HepG2 (cell line): ENCODE data around the gene HYAL2. TPM values are rescaled to one million over a fixed set of nuclear protein-coding genes. Genes with fewer than 3 reads are reported as not detected.

Source experiments
- GLMP ChIP-seq: sonication (generic); formaldehyde crosslinking; IDR thresholded peaks from 2 replicates; pipeline ENCODE4 v1.9.0; 2021; ENCODE audit warnings: missing genetic modification reagents, mild to moderate bottlenecking, borderline replicate concordance
- KDM5B ChIP-seq: sonication (generic); formaldehyde crosslinking; IDR thresholded peaks from 2 replicates; pipeline ENCODE4 v1.4.0; 2020; ENCODE audit warnings: missing genetic modification reagents, mild to moderate bottlenecking, borderline replicate concordance
- NCOA2 ChIP-seq: sonication (generic); formaldehyde crosslinking; IDR thresholded peaks from 2 replicates; pipeline ENCODE4 v1.8.0; 2022; ENCODE audit warnings: inconsistent platforms
- NFYC ChIP-seq: IDR thresholded peaks from 2 replicates; pipeline ENCODE4 v1.6.1; 2016; ENCODE audit warnings: missing genetic modification reagents, missing compliant biosample characterization
- PRDM10 ChIP-seq: sonication (generic); formaldehyde crosslinking; IDR thresholded peaks from 2 replicates; pipeline ENCODE4 v1.4.0; 2020; ENCODE audit warnings: low read depth, missing genetic modification reagents
- RCOR2 ChIP-seq: IDR thresholded peaks from 2 replicates; pipeline ENCODE4 v1.6.1; 2016; ENCODE audit warnings: missing biosample characterization, missing genetic modification reagents
- ZBTB42 ChIP-seq: sonication (generic); formaldehyde crosslinking; IDR thresholded peaks from 2 replicates; pipeline ENCODE4 v1.5.0; 2020; ENCODE audit warnings: mild to moderate bottlenecking, missing genetic modification reagents
- ZKSCAN5 ChIP-seq: sonication (generic); formaldehyde crosslinking; IDR thresholded peaks from 2 replicates; pipeline ENCODE4 v1.5.1; 2020; ENCODE audit warnings: mild to moderate bottlenecking, missing genetic modification reagents
- ZKSCAN8 ChIP-seq: IDR thresholded peaks from 2 replicates; pipeline ENCODE4 v1.6.1; 2016; ENCODE audit warnings: borderline replicate concordance, missing genetic modification reagents, missing compliant biosample characterization
- ZNF136 ChIP-seq: sonication (generic); formaldehyde crosslinking; IDR thresholded peaks from 2 replicates; pipeline ENCODE4 v1.8.1; 2022; ENCODE audit warnings: low read depth, mild to moderate bottlenecking, moderate library complexity, missing genetic modification reagents
- ZNF251 ChIP-seq: sonication (generic); formaldehyde crosslinking; IDR thresholded peaks from 2 replicates; pipeline ENCODE4 v1.9.0; 2021; ENCODE audit warnings: mild to moderate bottlenecking, missing genetic modification reagents
- ZNF326 ChIP-seq: sonication (generic); formaldehyde crosslinking; IDR thresholded peaks from 2 replicates; pipeline ENCODE4 v1.4.0; 2020; ENCODE audit warnings: missing genetic modification reagents, borderline replicate concordance
- ZNF460 ChIP-seq: sonication (generic); formaldehyde crosslinking; IDR thresholded peaks from 2 replicates; pipeline ENCODE4 v1.5.1; 2020; ENCODE audit warnings: missing genetic modification reagents, mild to moderate bottlenecking, borderline replicate concordance
- ZNF710 ChIP-seq: sonication (generic); formaldehyde crosslinking; IDR thresholded peaks from 2 replicates; pipeline ENCODE4 v1.5.0; 2020; ENCODE audit warnings: mild to moderate bottlenecking, missing genetic modification reagents, borderline replicate concordance
- ZNF724P ChIP-seq: sonication (generic); formaldehyde crosslinking; IDR thresholded peaks from 2 replicates; pipeline ENCODE4 v1.8.0; 2022; ENCODE audit warnings: missing genetic modification reagents, borderline replicate concordance
- ZNF761 ChIP-seq: sonication (generic); formaldehyde crosslinking; conservative IDR thresholded peaks from 2 replicates; pipeline ENCODE4 v1.4.0; 2020; ENCODE audit warnings: mild to moderate bottlenecking, missing genetic modification reagents
- ZSCAN22 ChIP-seq: sonication (generic); formaldehyde crosslinking; IDR thresholded peaks from 2 replicates; pipeline ENCODE4 v1.4.0; 2020; ENCODE audit warnings: mild to moderate bottlenecking, missing genetic modification reagents
- polyA plus RNA-seq, 8 experiments: library from polyadenylated mRNA; depleted of rRNA in 3 of 8; stranded (reverse) in 7 of 8; unstranded in 1 of 8; fragments of >200 nt; fragmentation: Illumina TruSeq in 4 of 8; extraction: Trizol in 4 of 8; gene quantifications; 2 replicates each; pipeline versions ENCODE4 v1.2.1 to v1.2.3, GENCODE V29; 2011 to 2016; ENCODE audit warnings: low read depth in 4 of 8, missing spikeins in 1 of 8, mixed read lengths in 1 of 8; ENCODE audit not compliant: insufficient read depth in 1 of 8
- total RNA-seq, 5 experiments: library from RNA; depleted of rRNA; stranded (reverse); fragments of >200 nt; fragmentation: Illumina TruSeq; extraction: Trizol; gene quantifications; 2 replicates each; pipeline ENCODE4 v1.2.3, GENCODE V29; 2016; ENCODE audit warnings: low read depth in 1 of 5
- TF ChIP-seq, protein P1 (sequence below): sonication (generic); formaldehyde crosslinking; IDR thresholded peaks from 2 replicates; pipeline ENCODE4 v1.5.1; 2020; ENCODE audit warnings: missing genetic modification reagents, mild to moderate bottlenecking, borderline replicate concordance
- TF ChIP-seq, protein P2 (sequence below): sonication (generic); formaldehyde crosslinking; IDR thresholded peaks from 2 replicates; pipeline ENCODE4 v1.5.0; 2020; ENCODE audit warnings: mild to moderate bottlenecking, missing genetic modification reagents

Gene HYAL2
- total and polyA plus RNA-seq, 2 of the 13 experiments (the other 11 are each of a cell fraction or from before 2014, with no cell fraction given): 76.2 to 102 TPM

DNA sequence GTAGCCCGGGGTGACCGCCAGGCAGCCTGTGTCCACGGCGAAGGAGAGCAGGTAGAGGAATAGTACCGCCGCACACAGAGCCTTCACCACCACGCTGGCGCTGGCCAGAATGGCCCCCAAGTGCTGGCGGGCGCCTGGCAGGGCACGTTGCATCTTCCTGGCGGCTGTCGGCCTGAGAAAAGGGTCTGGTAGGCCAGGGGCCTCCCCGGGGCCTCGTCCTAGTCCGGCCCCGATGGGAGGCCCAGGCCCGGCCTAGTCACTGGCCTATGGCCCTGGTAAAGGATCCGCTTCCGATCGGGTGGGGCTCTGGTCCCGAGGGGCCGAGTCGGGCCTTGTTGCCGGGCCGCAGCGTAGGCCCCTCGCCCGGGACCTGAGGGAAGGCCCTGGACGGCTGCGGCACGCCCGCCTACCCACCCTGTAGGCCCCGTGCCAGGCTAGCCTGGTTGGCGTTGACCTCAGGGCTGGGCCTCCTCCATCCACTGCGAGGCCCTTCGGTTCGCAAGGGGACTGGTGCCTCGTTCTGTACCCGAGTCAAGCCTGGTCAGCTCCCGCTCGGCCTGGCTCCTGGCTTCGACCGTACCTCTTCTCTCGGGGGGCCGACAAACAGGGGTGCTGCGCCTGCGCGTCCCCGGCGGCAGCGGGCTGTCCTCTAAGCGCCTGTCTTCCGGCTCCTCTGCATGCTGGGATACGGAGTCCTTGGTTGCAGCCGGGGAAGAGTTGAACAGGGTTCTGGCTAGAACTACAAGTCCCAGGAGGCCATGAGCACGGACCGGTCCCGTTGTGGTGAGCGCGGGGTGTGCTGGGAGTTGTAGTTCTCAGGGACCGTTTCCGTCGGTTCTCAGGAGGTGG lies 36.6 kb upstream of the HYAL2 start, which contains the start of gene TMEM115 (continued):
- TF ChIP-seq ZNF251 (CRISPR knock-in tag) (no peak), ZNF460 (CRISPR knock-in tag) (no peak), ZSCAN22 (no peak), ZNF761 (CRISPR knock-in tag) (no peak), ZKSCAN5 (CRISPR knock-in tag) (no peak), NCOA2 (CRISPR knock-in tag) (no peak; the same call in 1 of the 2 replicates), GLMP (CRISPR knock-in tag) (no peak), ZBTB42 (peak; percentile 53; the same call in 1 of the 2 replicates), ZNF136 (no peak; the same call in 1 of the 2 replicates), NFYC (peak; percentile 54), KDM5B (CRISPR knock-in tag) (peak; percentile 62), ZKSCAN8 (CRISPR knock-in tag) (no peak), RCOR2 (no peak), ZNF724P (CRISPR knock-in tag) (peak; percentile 79; the same call in 1 of the 2 replicates), ZNF710 (CRISPR knock-in tag) (no peak), ZNF326 (CRISPR knock-in tag) (no peak), PRDM10 (CRISPR knock-in tag) (peak; percentile 88)
- TF ChIP-seq, protein P1, sequence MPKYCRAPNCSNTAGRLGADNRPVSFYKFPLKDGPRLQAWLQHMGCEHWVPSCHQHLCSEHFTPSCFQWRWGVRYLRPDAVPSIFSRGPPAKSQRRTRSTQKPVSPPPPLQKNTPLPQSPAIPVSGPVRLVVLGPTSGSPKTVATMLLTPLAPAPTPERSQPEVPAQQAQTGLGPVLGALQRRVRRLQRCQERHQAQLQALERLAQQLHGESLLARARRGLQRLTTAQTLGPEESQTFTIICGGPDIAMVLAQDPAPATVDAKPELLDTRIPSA (CRISPR knock-in tag): no peak; the same call in 1 of the 2 replicates
- TF ChIP-seq, protein P2, sequence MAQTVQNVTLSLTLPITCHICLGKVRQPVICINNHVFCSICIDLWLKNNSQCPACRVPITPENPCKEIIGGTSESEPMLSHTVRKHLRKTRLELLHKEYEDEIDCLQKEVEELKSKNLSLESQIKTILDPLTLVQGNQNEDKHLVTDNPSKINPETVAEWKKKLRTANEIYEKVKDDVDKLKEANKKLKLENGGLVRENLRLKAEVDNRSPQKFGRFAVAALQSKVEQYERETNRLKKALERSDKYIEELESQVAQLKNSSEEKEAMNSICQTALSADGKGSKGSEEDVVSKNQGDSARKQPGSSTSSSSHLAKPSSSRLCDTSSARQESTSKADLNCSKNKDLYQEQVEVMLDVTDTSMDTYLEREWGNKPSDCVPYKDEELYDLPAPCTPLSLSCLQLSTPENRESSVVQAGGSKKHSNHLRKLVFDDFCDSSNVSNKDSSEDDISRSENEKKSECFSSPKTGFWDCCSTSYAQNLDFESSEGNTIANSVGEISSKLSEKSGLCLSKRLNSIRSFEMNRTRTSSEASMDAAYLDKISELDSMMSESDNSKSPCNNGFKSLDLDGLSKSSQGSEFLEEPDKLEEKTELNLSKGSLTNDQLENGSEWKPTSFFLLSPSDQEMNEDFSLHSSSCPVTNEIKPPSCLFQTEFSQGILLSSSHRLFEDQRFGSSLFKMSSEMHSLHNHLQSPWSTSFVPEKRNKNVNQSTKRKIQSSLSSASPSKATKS (CRISPR knock-in tag): no peak
